Liver (tissue), 9 donors: ENCODE measurements around the gene BTRC. TPM values are rescaled to one million over a fixed set of nuclear protein-coding genes. Genes with fewer than 3 reads are reported as not detected.

Source experiments
- DNase-seq: peaks from one replicate; pipeline ENCODE4 v3.0.0-alpha.2; 2017; ENCODE audit warnings: low spot score
- H3K27ac ChIP-seq, 2 donors: one replicate each; pipeline ENCODE4 v1.7.0; 2013; ENCODE audit warnings: inconsistent platforms in 2 of 2, low read length in 2 of 2, control low read depth in 1 of 2, low read depth in 1 of 2, mild to moderate bottlenecking in 1 of 2
- H3K27me3 ChIP-seq, 4 donors: one replicate each; pipeline versions ENCODE4 v1.6.1 to v1.7.0; 2013; ENCODE audit warnings: low read length in 3 of 4, inconsistent platforms in 1 of 4, mild to moderate bottlenecking in 1 of 4, moderate library complexity in 1 of 4; ENCODE audit not compliant: control insufficient read depth in 4 of 4, insufficient read depth in 4 of 4
- H3K36me3 ChIP-seq, 4 donors: one replicate each; pipeline versions ENCODE4 v1.6.1 to v1.7.0; 2013; ENCODE audit warnings: low read length in 3 of 4, mild to moderate bottlenecking in 3 of 4, low read depth in 1 of 4, moderate library complexity in 1 of 4; ENCODE audit not compliant: control insufficient read depth in 4 of 4, insufficient read depth in 3 of 4
- H3K4me1 ChIP-seq, 4 donors: one replicate each; pipeline versions ENCODE4 v1.6.1 to v1.7.0; 2013; ENCODE audit warnings: low read length in 3 of 4, mild to moderate bottlenecking in 3 of 4, moderate library complexity in 1 of 4; ENCODE audit not compliant: control insufficient read depth in 4 of 4, insufficient read depth in 4 of 4
- H3K4me3 ChIP-seq, 3 donors: one replicate each; pipeline versions ENCODE4 v1.6.1 to v1.7.0; 2013; ENCODE audit warnings: low read length in 3 of 3, control low read depth in 1 of 3, low read depth in 1 of 3, mild to moderate bottlenecking in 1 of 3
- H3K9ac ChIP-seq, 2 donors: one replicate each; pipeline ENCODE4 v1.7.0; 2013; ENCODE audit warnings: low read length in 2 of 2, mild to moderate bottlenecking in 2 of 2, moderate library complexity in 2 of 2, control low read depth in 1 of 2, low read depth in 1 of 2
- H3K9me3 ChIP-seq, 4 donors: one replicate each; pipeline versions ENCODE4 v1.6.1 to v1.7.0; 2013; ENCODE audit warnings: low read length in 3 of 4; ENCODE audit not compliant: control insufficient read depth in 4 of 4
- EGR1 ChIP-seq, 2 donors: IDR thresholded peaks; 2 replicates each; pipeline ENCODE4 v1.6.1; 2016 to 2018; ENCODE audit warnings: antibody characterized with exemption in 2 of 2, low read depth in 2 of 2
- FOXA1 ChIP-seq: IDR thresholded peaks from 2 replicates; pipeline ENCODE4 v1.6.1; 2016; ENCODE audit warnings: antibody characterized with exemption
- FOXA2 ChIP-seq: IDR thresholded peaks from 2 replicates; pipeline ENCODE4 v1.6.1; 2016; ENCODE audit warnings: antibody characterized with exemption
- GABPA ChIP-seq, 2 donors: IDR thresholded peaks in 1 of 2; conservative IDR thresholded peaks in 1 of 2; 2 replicates each; pipeline ENCODE4 v1.6.1; 2016; ENCODE audit warnings: antibody characterized with exemption in 2 of 2, mild to moderate bottlenecking in 1 of 2, moderate library complexity in 1 of 2
- HNF4A ChIP-seq, 2 donors: conservative IDR thresholded peaks; 2 replicates each; pipeline ENCODE4 v1.6.1; 2016; ENCODE audit warnings: antibody characterized with exemption in 2 of 2, mild to moderate bottlenecking in 2 of 2
- HNF4G ChIP-seq: IDR thresholded peaks from 2 replicates; pipeline ENCODE4 v1.6.1; 2016; ENCODE audit warnings: antibody characterized with exemption
- JUND ChIP-seq, 2 donors: IDR thresholded peaks; 2 replicates each; pipeline ENCODE4 v1.6.1; 2016; ENCODE audit warnings: antibody characterized with exemption in 2 of 2
- NR2F2 ChIP-seq: IDR thresholded peaks from 2 replicates; pipeline ENCODE4 v1.6.1; 2016; ENCODE audit warnings: antibody characterized with exemption
- RAD21 ChIP-seq, 2 donors: IDR thresholded peaks; 2 replicates each; pipeline ENCODE4 v1.6.1; 2016; ENCODE audit warnings: antibody characterized with exemption in 2 of 2, mild to moderate bottlenecking in 2 of 2
- RXRA ChIP-seq, 2 donors: IDR thresholded peaks; 2 replicates each; pipeline ENCODE4 v1.6.1; 2017 to 2018; ENCODE audit warnings: antibody characterized with exemption in 2 of 2, mild to moderate bottlenecking in 1 of 2
- SP1 ChIP-seq: IDR thresholded peaks from 2 replicates; pipeline ENCODE4 v1.6.1; 2018; ENCODE audit warnings: antibody characterized with exemption, mild to moderate bottlenecking
- TAF1 ChIP-seq: conservative IDR thresholded peaks from 2 replicates; pipeline ENCODE4 v1.6.1; 2016; ENCODE audit warnings: antibody characterized with exemption, mild to moderate bottlenecking
- YY1 ChIP-seq: IDR thresholded peaks from 2 replicates; pipeline ENCODE4 v1.6.1; 2016; ENCODE audit warnings: antibody characterized with exemption, mild to moderate bottlenecking
- WGBS: extraction: QIAGEN DNeasy Blood & Tissue Kit; methylation state at CpG from one replicate; pipeline ENCODE4 v1.1.7; 2013; 5-methylcytosine and 5-hydroxymethylcytosine counted together
- polyA plus RNA-seq, 2 donors: library from polyadenylated mRNA; stranded (reverse) in 1 of 2; unstranded in 1 of 2; fragments of 200-250 nt in 1 of 2; fragments of >200 nt in 1 of 2; fragmentation: Nextera tagmentation in 1 of 2; extraction: Ambion mirVana in 1 of 2; gene quantifications; one replicate each; pipeline versions ENCODE4 v1.2.1 to v1.2.3, GENCODE V29; 2013 to 2015
- total RNA-seq, 2 donors: library from RNA; depleted of rRNA; stranded (reverse); fragments of >200 nt; gene quantifications; one replicate each; pipeline ENCODE4 v1.2.3, GENCODE V29; 2014
- TF ChIP-seq, protein P1 (sequence below): IDR thresholded peaks from 2 replicates; pipeline ENCODE4 v1.6.1; 2016; ENCODE audit warnings: antibody characterized with exemption, mild to moderate bottlenecking
- TF ChIP-seq, protein P2 (sequence below): IDR thresholded peaks from 2 replicates; pipeline ENCODE4 v1.6.1; 2016; ENCODE audit warnings: antibody characterized with exemption
- TF ChIP-seq, protein P3 (sequence below): IDR thresholded peaks from 2 replicates; pipeline ENCODE4 v1.6.1; 2016; ENCODE audit warnings: antibody characterized with exemption
- TF ChIP-seq, protein P4 (sequence below): fragments of 150-350 bp; IDR thresholded peaks from 2 replicates; pipeline ENCODE4 v1.5.1; 2017; ENCODE audit warnings: improper control_type of control experiment, low read depth, low read length; ENCODE audit not compliant: missing input control
- TF ChIP-seq, protein P5 (sequence below): IDR thresholded peaks from 2 replicates; pipeline ENCODE4 v1.6.1; 2016; ENCODE audit warnings: antibody characterized with exemption
- donor health status: healthy.
- donor health status: healthy.
- donor health status: healthy.
- donor health status: healthy.
- donor health status: healthy.

Gene BTRC
- total and polyA plus RNA-seq, 4 donors = 2.7 to 28.2 (median 5.9) TPM

DNA sequence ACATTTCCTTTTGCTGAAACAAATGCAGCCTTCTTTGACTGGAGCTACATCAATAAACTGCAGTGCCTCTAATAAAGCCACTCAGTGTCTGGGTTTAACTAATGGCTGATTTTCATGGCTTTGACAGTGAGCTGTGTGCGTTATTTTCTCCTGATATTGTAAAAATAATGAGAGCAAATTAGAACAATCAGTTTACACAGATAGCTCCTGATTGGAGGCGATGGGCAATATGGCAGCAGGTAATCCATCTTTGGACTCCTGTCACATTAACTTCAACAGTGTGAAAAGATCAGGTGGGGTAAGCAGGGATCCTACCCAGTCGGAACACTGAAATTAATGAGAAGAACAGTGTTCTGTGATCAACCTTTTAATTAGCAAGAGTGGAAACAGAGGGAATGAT, 133.4 kb downstream of the BTRC start:
- no peak for DNase-seq
- H3K27ac ChIP-seq = no peak overlapping the region
- no peak overlapping the region for H3K9ac ChIP-seq
- H3K9me3 ChIP-seq = no peaks in the 10 kb centered on the region
- H3K4me1 ChIP-seq = peaks cover 0 to 18% (median 10%) of the 10 kb centered on the region in 4 donors
- TF ChIP-seq, protein P1, sequence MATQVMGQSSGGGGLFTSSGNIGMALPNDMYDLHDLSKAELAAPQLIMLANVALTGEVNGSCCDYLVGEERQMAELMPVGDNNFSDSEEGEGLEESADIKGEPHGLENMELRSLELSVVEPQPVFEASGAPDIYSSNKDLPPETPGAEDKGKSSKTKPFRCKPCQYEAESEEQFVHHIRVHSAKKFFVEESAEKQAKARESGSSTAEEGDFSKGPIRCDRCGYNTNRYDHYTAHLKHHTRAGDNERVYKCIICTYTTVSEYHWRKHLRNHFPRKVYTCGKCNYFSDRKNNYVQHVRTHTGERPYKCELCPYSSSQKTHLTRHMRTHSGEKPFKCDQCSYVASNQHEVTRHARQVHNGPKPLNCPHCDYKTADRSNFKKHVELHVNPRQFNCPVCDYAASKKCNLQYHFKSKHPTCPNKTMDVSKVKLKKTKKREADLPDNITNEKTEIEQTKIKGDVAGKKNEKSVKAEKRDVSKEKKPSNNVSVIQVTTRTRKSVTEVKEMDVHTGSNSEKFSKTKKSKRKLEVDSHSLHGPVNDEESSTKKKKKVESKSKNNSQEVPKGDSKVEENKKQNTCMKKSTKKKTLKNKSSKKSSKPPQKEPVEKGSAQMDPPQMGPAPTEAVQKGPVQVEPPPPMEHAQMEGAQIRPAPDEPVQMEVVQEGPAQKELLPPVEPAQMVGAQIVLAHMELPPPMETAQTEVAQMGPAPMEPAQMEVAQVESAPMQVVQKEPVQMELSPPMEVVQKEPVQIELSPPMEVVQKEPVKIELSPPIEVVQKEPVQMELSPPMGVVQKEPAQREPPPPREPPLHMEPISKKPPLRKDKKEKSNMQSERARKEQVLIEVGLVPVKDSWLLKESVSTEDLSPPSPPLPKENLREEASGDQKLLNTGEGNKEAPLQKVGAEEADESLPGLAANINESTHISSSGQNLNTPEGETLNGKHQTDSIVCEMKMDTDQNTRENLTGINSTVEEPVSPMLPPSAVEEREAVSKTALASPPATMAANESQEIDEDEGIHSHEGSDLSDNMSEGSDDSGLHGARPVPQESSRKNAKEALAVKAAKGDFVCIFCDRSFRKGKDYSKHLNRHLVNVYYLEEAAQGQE = no peak
- no peak for TF ChIP-seq GABPA (IDR thresholded peaks at IDR 0.05 in 1 of 2, conservative IDR thresholded peaks at IDR 0.05 in 1 of 2)
- no peak for TF ChIP-seq SP1
- TF ChIP-seq TAF1 = no peak
- TF ChIP-seq NR2F2 = no peak
- no peak for TF ChIP-seq YY1
- no peak for TF ChIP-seq HNF4A (conservative IDR thresholded peaks at IDR 0.05)
- TF ChIP-seq, protein P2, sequence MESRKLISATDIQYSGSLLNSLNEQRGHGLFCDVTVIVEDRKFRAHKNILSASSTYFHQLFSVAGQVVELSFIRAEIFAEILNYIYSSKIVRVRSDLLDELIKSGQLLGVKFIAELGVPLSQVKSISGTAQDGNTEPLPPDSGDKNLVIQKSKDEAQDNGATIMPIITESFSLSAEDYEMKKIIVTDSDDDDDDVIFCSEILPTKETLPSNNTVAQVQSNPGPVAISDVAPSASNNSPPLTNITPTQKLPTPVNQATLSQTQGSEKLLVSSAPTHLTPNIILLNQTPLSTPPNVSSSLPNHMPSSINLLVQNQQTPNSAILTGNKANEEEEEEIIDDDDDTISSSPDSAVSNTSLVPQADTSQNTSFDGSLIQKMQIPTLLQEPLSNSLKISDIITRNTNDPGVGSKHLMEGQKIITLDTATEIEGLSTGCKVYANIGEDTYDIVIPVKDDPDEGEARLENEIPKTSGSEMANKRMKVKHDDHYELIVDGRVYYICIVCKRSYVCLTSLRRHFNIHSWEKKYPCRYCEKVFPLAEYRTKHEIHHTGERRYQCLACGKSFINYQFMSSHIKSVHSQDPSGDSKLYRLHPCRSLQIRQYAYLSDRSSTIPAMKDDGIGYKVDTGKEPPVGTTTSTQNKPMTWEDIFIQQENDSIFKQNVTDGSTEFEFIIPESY = no peak
- no peak for TF ChIP-seq FOXA2
- no peak for TF ChIP-seq FOXA1
- no peak for TF ChIP-seq JUND (IDR thresholded peaks at IDR 0.05)
- TF ChIP-seq, protein P3, sequence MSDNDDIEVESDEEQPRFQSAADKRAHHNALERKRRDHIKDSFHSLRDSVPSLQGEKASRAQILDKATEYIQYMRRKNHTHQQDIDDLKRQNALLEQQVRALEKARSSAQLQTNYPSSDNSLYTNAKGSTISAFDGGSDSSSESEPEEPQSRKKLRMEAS = no peak
- TF ChIP-seq, protein P4, sequence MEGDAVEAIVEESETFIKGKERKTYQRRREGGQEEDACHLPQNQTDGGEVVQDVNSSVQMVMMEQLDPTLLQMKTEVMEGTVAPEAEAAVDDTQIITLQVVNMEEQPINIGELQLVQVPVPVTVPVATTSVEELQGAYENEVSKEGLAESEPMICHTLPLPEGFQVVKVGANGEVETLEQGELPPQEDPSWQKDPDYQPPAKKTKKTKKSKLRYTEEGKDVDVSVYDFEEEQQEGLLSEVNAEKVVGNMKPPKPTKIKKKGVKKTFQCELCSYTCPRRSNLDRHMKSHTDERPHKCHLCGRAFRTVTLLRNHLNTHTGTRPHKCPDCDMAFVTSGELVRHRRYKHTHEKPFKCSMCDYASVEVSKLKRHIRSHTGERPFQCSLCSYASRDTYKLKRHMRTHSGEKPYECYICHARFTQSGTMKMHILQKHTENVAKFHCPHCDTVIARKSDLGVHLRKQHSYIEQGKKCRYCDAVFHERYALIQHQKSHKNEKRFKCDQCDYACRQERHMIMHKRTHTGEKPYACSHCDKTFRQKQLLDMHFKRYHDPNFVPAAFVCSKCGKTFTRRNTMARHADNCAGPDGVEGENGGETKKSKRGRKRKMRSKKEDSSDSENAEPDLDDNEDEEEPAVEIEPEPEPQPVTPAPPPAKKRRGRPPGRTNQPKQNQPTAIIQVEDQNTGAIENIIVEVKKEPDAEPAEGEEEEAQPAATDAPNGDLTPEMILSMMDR = no peak
- TF ChIP-seq, protein P5, sequence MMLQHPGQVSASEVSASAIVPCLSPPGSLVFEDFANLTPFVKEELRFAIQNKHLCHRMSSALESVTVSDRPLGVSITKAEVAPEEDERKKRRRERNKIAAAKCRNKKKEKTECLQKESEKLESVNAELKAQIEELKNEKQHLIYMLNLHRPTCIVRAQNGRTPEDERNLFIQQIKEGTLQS = no peak
- no peak for TF ChIP-seq RXRA (IDR thresholded peaks at IDR 0.05)
- no peak for TF ChIP-seq HNF4G
- TF ChIP-seq EGR1 (IDR thresholded peaks at IDR 0.05; ENCODE audit: low read depth in 2 of 2) = no peak
- TF ChIP-seq RAD21 (IDR thresholded peaks at IDR 0.05) = no peak
- no peaks in the 10 kb centered on the region for H3K27me3 ChIP-seq
- H3K4me3 ChIP-seq = no peak overlapping the region
- 98% methylated on average over 3 of the region's 3 CpGs for WGBS
- no peaks in the 10 kb centered on the region for H3K36me3 ChIP-seq
